PC-3 (cell line): ENCODE data around the gene ZNF879. TPM values are rescaled to one million over a fixed set of nuclear protein-coding genes. Genes with fewer than 3 reads are reported as not detected.

Source experiments
- ATAC-seq: fragments of 200-7000 bp; cut with Tn5 transposase; 2 replicates; pipeline ENCODE4 v1.9.1; 2020; ENCODE audit warnings: mild to moderate bottlenecking, moderate library complexity
- BruUV-seq: library from RNA; stranded (reverse); fragments of 400-500 nt; replicated peaks from 2 replicates; lab custom pipeline; 2021; lab: Mats Ljungman, UMichigan
- CTCF ChIA-PET: fragments of 300-600 bp; sonication (Branson Sonifier 250); formaldehyde crosslinking; loops from one replicate; lab custom pipeline; 2022; ENCODE audit warnings: antibody characterized with exemption; lab: Charles Lee
- POLR2A ChIA-PET: fragments of 300-600 bp; sonication (Branson Sonifier 250); formaldehyde crosslinking; loops from one replicate; lab custom pipeline; 2022; ENCODE audit warnings: antibody characterized with exemption; ENCODE audit not compliant: unreplicated experiment; lab: Charles Lee
- DNase-seq: peaks from one replicate; pipeline ENCODE4 v3.0.0-alpha.2; 2015
- H2AFZ ChIP-seq: fragments of 300-600 bp; sonication (generic); 2 replicates; pipeline ENCODE4 v1.6.0; 2016; ENCODE audit warnings: antibody characterized with exemption, low read length
- H3F3A ChIP-seq: fragments of 300-600 bp; sonication (generic); one replicate; pipeline ENCODE4 v1.6.0; 2017; ENCODE audit warnings: antibody characterized with exemption, low read length, control low read depth, mild to moderate bottlenecking; ENCODE audit not compliant: unreplicated experiment
- H3K27ac ChIP-seq: fragments of 300-600 bp; sonication (generic); 2 replicates; pipeline ENCODE4 v1.5.1; 2016; ENCODE audit warnings: mild to moderate bottlenecking, low read length
- H3K27me3 ChIP-seq: fragments of 300-600 bp; sonication (generic); 2 replicates; pipeline ENCODE4 v1.6.1; 2016; ENCODE audit warnings: low read length, mixed read lengths
- H3K36me3 ChIP-seq: fragments of 300-600 bp; sonication (generic); 2 replicates; pipeline ENCODE4 v1.6.1; 2016; ENCODE audit warnings: low read depth, mixed run types, low read length, mixed read lengths
- H3K4me1 ChIP-seq: fragments of 300-600 bp; sonication (generic); 2 replicates; pipeline ENCODE4 v1.5.1; 2016; ENCODE audit warnings: low read length; ENCODE audit not compliant: insufficient read depth
- H3K4me2 ChIP-seq: fragments of 300-600 bp; sonication (generic); 2 replicates; pipeline ENCODE4 v1.6.0; 2016; ENCODE audit warnings: low read length
- H3K4me3 ChIP-seq: fragments of 300-600 bp; sonication (generic); 2 replicates; pipeline ENCODE4 v1.5.1; 2016; ENCODE audit warnings: mild to moderate bottlenecking, low read length, mixed read lengths
- H3K79me2 ChIP-seq: fragments of 300-600 bp; sonication (generic); 2 replicates; pipeline ENCODE4 v1.6.1; 2017; ENCODE audit warnings: low read length, mixed read lengths
- H3K9ac ChIP-seq: fragments of 300-600 bp; sonication (generic); 2 replicates; pipeline ENCODE4 v1.6.0; 2016; ENCODE audit warnings: mild to moderate bottlenecking, low read length
- H3K9me2 ChIP-seq: fragments of 300-600 bp; sonication (generic); replicated peaks from 2 replicates; pipeline ENCODE4 v1.6.1; 2016; ENCODE audit warnings: mixed run types, low read length, mixed read lengths
- H3K9me3 ChIP-seq: fragments of 300-600 bp; sonication (generic); 2 replicates; pipeline ENCODE4 v1.6.1; 2016; ENCODE audit warnings: low read length, mixed read lengths
- H4K20me1 ChIP-seq: fragments of 300-600 bp; sonication (generic); 2 replicates; pipeline ENCODE4 v1.6.1; 2016; ENCODE audit warnings: low read length, mixed read lengths
- CTCF ChIP-seq: fragments of 300-600 bp; sonication (generic); conservative IDR thresholded peaks from 2 replicates; pipeline ENCODE4 v1.5.1; 2017; ENCODE audit warnings: antibody characterized with exemption, low read depth, mild to moderate bottlenecking, low read length
- EZH2 ChIP-seq: fragments of 300-600 bp; sonication (generic); IDR thresholded peaks from one replicate; pipeline ENCODE4 v1.6.1; 2017; ENCODE audit warnings: antibody characterized with exemption, mild to moderate bottlenecking, low read length; ENCODE audit not compliant: unreplicated experiment
- EZH2phosphoT487 ChIP-seq: fragments of 300-600 bp; sonication (generic); IDR thresholded peaks from 2 replicates; pipeline ENCODE4 v1.6.1; 2018; ENCODE audit warnings: mild to moderate bottlenecking, antibody characterized with exemption, low read length, borderline replicate concordance
- intact Hi-C: fragments of 100-400 bp; cut with micrococcal nuclease; formaldehyde crosslinking; loops from 2 replicates; pipeline ENCODE4 v1.9.0; 2023
- total RNA-seq: library from RNA; depleted of rRNA; stranded (reverse); fragments of >200 nt; gene quantifications from 2 replicates; pipeline ENCODE4 v1.2.3, GENCODE V29; 2014

The ZNF879 gene
- total RNA-seq, 1 experiment from 2014 or later, result not detected

GRCh38 chr5:179054876-179055275, 31.3 kb downstream of the ZNF879 start:
- H3K36me3 ChIP-seq, result no peaks in the 10 kb centered on the region
- TF ChIP-seq EZH2, result no peak
- TF ChIP-seq EZH2phosphoT487, result no peak
- no peak for TF ChIP-seq CTCF
- DNase-seq (no peak), ATAC-seq (no peak)
- no peaks in the 10 kb centered on the region for H4K20me1 ChIP-seq
- no peak overlapping the region for H3K4me2 ChIP-seq
- no peaks in the 10 kb centered on the region for H3K79me2 ChIP-seq
- ChIA-PET POLR2A (no interaction called here), CTCF (no interaction called here)
- no peak overlapping the region for H2AFZ ChIP-seq
- intact Hi-C loops, result no loop called here
- H3K27ac ChIP-seq, result no peak overlapping the region
- no peak overlapping the region for H3K9ac ChIP-seq
- BruUV-seq, result no TSS peak
- no peaks in the 10 kb centered on the region for H3K9me3 ChIP-seq
- no peaks in the 10 kb centered on the region for H3K4me1 ChIP-seq
- no peaks in the 10 kb centered on the region for H3K27me3 ChIP-seq
- H3K4me3 ChIP-seq, result no peak overlapping the region
- no peaks in the 10 kb centered on the region for H3F3A ChIP-seq
- no peaks in the 10 kb centered on the region for H3K9me2 ChIP-seq

GRCh38 chr5:179055436-179055835, 31.8 kb downstream of the ZNF879 start:
- H4K20me1 ChIP-seq, result no peaks in the 10 kb centered on the region
- no peaks in the 10 kb centered on the region for H3K79me2 ChIP-seq
- H3K9me2 ChIP-seq, result no peaks in the 10 kb centered on the region
- no peaks in the 10 kb centered on the region for H3F3A ChIP-seq
- intact Hi-C loops, result no loop called here
- BruUV-seq, result no TSS peak
- TF ChIP-seq CTCF, result no peak
- TF ChIP-seq EZH2, result no peak
- TF ChIP-seq EZH2phosphoT487, result no peak
- H3K36me3 ChIP-seq, result no peaks in the 10 kb centered on the region
- no peaks in the 10 kb centered on the region for H3K9me3 ChIP-seq
- H3K27me3 ChIP-seq, result no peaks in the 10 kb centered on the region
- no peak overlapping the region for H3K9ac ChIP-seq
- H3K4me2 ChIP-seq, result no peak overlapping the region
- DNase-seq (no peak), ATAC-seq (no peak)
- H3K4me3 ChIP-seq, result no peak overlapping the region
- ChIA-PET POLR2A (no interaction called here), CTCF (no interaction called here)
- H3K4me1 ChIP-seq, result no peaks in the 10 kb centered on the region
- H3K27ac ChIP-seq, result no peak overlapping the region
- no peak overlapping the region for H2AFZ ChIP-seq

GRCh38 chr5:179055841-179056240, 32.2 kb downstream of the ZNF879 start:
- Histone ChIP-seq H3K9ac (no peak overlapping the region), H3K4me1 (no peaks in the 10 kb centered on the region), H3K4me3 (no peak overlapping the region), H4K20me1 (no peaks in the 10 kb centered on the region), H3K79me2 (no peaks in the 10 kb centered on the region), H3K4me2 (no peak overlapping the region), H3K27me3 (no peaks in the 10 kb centered on the region), H3K9me3 (no peaks in the 10 kb centered on the region), H3F3A (no peaks in the 10 kb centered on the region), H2AFZ (no peak overlapping the region), H3K36me3 (no peaks in the 10 kb centered on the region), H3K27ac (no peak overlapping the region), H3K9me2 (no peaks in the 10 kb centered on the region)
- ChIA-PET POLR2A (no interaction called here), CTCF (no interaction called here)
- DNase-seq (no peak), ATAC-seq (no peak)
- TF ChIP-seq CTCF (no peak), EZH2 (no peak), EZH2phosphoT487 (no peak)
- no TSS peak for BruUV-seq
- intact Hi-C loops, result no loop called here
